SU-DHL-6 (cell line): ENCODE results near the gene RASD2.

Source experiments
- H2AFZ ChIP-seq: fragments of 200-600 bp; sonication (generic); 2 replicates; pipeline ENCODE4 v1.6.1; 2014; ENCODE audit warnings: low read depth, mild to moderate bottlenecking, moderate library complexity, mixed read lengths, antibody characterized with exemption, low read length; ENCODE audit not compliant: severe bottlenecking
- H3F3A ChIP-seq: fragments of 200-600 bp; shearing (Covaris generic); 2 replicates; pipeline ENCODE4 v1.6.0; 2016; ENCODE audit warnings: antibody characterized with exemption, mild to moderate bottlenecking; ENCODE audit not compliant: insufficient read depth
- H3K27ac ChIP-seq: fragments of 200-600 bp; sonication (generic); 2 replicates; pipeline ENCODE4 v1.5.1; 2016; ENCODE audit warnings: low read depth, mild to moderate bottlenecking, low read length, moderate library complexity, mixed read lengths
- H3K27me3 ChIP-seq: fragments of 200-600 bp; sonication (generic), shearing (Covaris generic); 2 replicates; pipeline ENCODE4 v1.6.0; 2014; ENCODE audit warnings: mild to moderate bottlenecking, low read length
- H3K36me3 ChIP-seq: fragments of 200-600 bp; sonication (generic); 2 replicates; pipeline ENCODE4 v1.6.1; 2014; ENCODE audit warnings: mild to moderate bottlenecking, low read length, mixed read lengths
- H3K4me2 ChIP-seq: fragments of 300-600, 200-600 bp; shearing (Covaris generic), sonication (generic); 2 replicates; pipeline ENCODE4 v1.6.0; 2014; ENCODE audit warnings: low read length, low read depth, mild to moderate bottlenecking; ENCODE audit not compliant: poor library complexity, severe bottlenecking
- H3K4me3 ChIP-seq: fragments of 200-600 bp; sonication (generic); 2 replicates; pipeline ENCODE4 v1.5.1; 2014; ENCODE audit warnings: antibody characterized with exemption, low read length, mild to moderate bottlenecking, mixed read lengths; ENCODE audit not compliant: insufficient read depth, poor library complexity, severe bottlenecking
- H3K79me2 ChIP-seq: fragments of 200-600 bp; sonication (generic); 2 replicates; pipeline ENCODE4 v1.6.1; 2014; ENCODE audit warnings: mild to moderate bottlenecking, low read length, moderate library complexity; ENCODE audit not compliant: insufficient read depth
- H3K9ac ChIP-seq: fragments of 200-600 bp; sonication (generic); 2 replicates; pipeline ENCODE4 v1.7.0; 2014; ENCODE audit warnings: mild to moderate bottlenecking, low read length
- H3K9me2 ChIP-seq: fragments of 200-600 bp; sonication (generic); replicated peaks from 2 replicates; pipeline ENCODE4 v1.6.1; 2014; ENCODE audit warnings: low read length; ENCODE audit not compliant: insufficient read depth
- H3K9me3 ChIP-seq: fragments of 200-600 bp; sonication (generic); 2 replicates; pipeline ENCODE4 v1.6.1; 2014; ENCODE audit warnings: low read length, mixed read lengths; ENCODE audit not compliant: insufficient read depth
- H4K20me1 ChIP-seq: fragments of 200-600 bp; sonication (generic); 2 replicates; pipeline ENCODE4 v1.6.1; 2014; ENCODE audit warnings: low read depth, mild to moderate bottlenecking, antibody characterized with exemption, low read length, moderate library complexity, mixed read lengths
- CTCF ChIP-seq: fragments of 200-600 bp; sonication (generic); IDR thresholded peaks from one replicate; pipeline ENCODE4 v1.5.1; 2017; ENCODE audit warnings: antibody characterized with exemption, mild to moderate bottlenecking, low read length, moderate library complexity; ENCODE audit not compliant: insufficient read depth, poor library complexity, severe bottlenecking
- EZH2phosphoT487 ChIP-seq: fragments of 200-600 bp; sonication (generic), shearing (Covaris generic); conservative IDR thresholded peaks from 2 replicates; pipeline ENCODE4 v1.6.1; 2018; ENCODE audit warnings: mild to moderate bottlenecking, antibody characterized with exemption, low read length, moderate library complexity, mixed read lengths

RASD2 gene

DNA sequence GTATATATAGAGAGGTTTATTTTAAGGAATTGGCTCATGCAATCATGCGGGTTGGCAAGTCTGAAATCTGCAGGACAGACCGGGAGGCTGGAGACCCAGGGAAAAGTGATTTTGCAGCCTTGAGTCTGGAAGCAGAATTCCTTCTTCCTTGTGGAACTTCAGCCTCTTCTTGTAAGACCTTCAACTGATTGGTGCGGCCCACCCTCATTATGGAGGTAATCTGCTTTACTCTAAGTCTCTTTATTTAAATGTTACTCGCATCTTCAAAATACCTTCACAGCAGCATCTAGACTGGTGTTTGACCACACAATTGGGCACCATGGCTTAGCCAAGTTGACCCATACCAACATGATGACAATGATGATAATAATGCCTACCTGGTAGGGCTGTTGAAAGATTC is 58.7 kb downstream of the RASD2 start:
- Histone ChIP-seq H4K20me1 (no peaks in the 10 kb centered on the region), H3K9me2 (no peaks in the 10 kb centered on the region), H3K27ac (no peak overlapping the region), H3K4me3 (no peak overlapping the region), H3K36me3 (no peaks in the 10 kb centered on the region), H3F3A (no peaks in the 10 kb centered on the region), H3K27me3 (no peaks in the 10 kb centered on the region), H3K4me2 (no peak overlapping the region), H2AFZ (no peak overlapping the region), H3K79me2 (no peaks in the 10 kb centered on the region), H3K9me3 (no peaks in the 10 kb centered on the region), H3K9ac (no peak overlapping the region)
- TF ChIP-seq EZH2phosphoT487, result no peak
- no peak for TF ChIP-seq CTCF

- TF ChIP-seq EZH2phosphoT487, result no peak
- no peaks in the 10 kb centered on the region for H4K20me1 ChIP-seq
- no peak overlapping the region for H2AFZ ChIP-seq
- no peaks in the 10 kb centered on the region for H3K36me3 ChIP-seq
- no peaks in the 10 kb centered on the region for H3K27me3 ChIP-seq
- H3K4me2 ChIP-seq, result no peak overlapping the region
- no peaks in the 10 kb centered on the region for H3K79me2 ChIP-seq
- no peaks in the 10 kb centered on the region for H3K9me3 ChIP-seq
- H3K9ac ChIP-seq, result no peak overlapping the region
- H3F3A ChIP-seq, result no peaks in the 10 kb centered on the region
- H3K27ac ChIP-seq, result no peak overlapping the region
- H3K9me2 ChIP-seq, result no peaks in the 10 kb centered on the region
- H3K4me3 ChIP-seq, result no peak overlapping the region
These were observed 59.8 kb downstream of the RASD2 start for GRCh38 chr22:35600476-35600875.

GRCh38 chr22:35601013-35601580 is 60.5 kb downstream of the RASD2 start:
- Histone ChIP-seq H3K79me2 (no peaks in the 10 kb centered on the region), H3K4me3 (no peak overlapping the region), H3K36me3 (no peaks in the 10 kb centered on the region), H3K9me3 (no peaks in the 10 kb centered on the region), H3F3A (no peaks in the 10 kb centered on the region), H3K27me3 (no peaks in the 10 kb centered on the region), H3K4me2 (no peak overlapping the region), H2AFZ (no peak overlapping the region), H3K9ac (no peak overlapping the region), H3K9me2 (no peaks in the 10 kb centered on the region), H3K27ac (no peak overlapping the region), H4K20me1 (no peaks in the 10 kb centered on the region)
- TF ChIP-seq CTCF, result no peak
- no peak for TF ChIP-seq EZH2phosphoT487

GRCh38 chr22:35601743-35602615 is 61.3 kb downstream of the RASD2 start:
- Histone ChIP-seq H3F3A (no peaks in the 10 kb centered on the region), H3K36me3 (no peaks in the 10 kb centered on the region), H3K79me2 (no peaks in the 10 kb centered on the region), H3K9me3 (no peaks in the 10 kb centered on the region), H3K27me3 (no peaks in the 10 kb centered on the region), H3K4me3 (no peak overlapping the region), H3K27ac (no peak overlapping the region), H3K4me2 (no peak overlapping the region), H3K9ac (no peak overlapping the region), H4K20me1 (no peaks in the 10 kb centered on the region), H2AFZ (no peak overlapping the region), H3K9me2 (no peaks in the 10 kb centered on the region)
- no peak for TF ChIP-seq CTCF
- TF ChIP-seq EZH2phosphoT487, result no peak
